NB4 (cell line): ENCODE results near the gene GALNT14.

ENCODE experiments used
- DNase-seq: peaks from one replicate; pipeline ENCODE4 v3.0.0; 2010; ENCODE audit warnings: low read depth
- H3K4me3 ChIP-seq: one replicate; pipeline ENCODE4 v1.5.1; 2011; ENCODE audit warnings: mild to moderate bottlenecking, low read depth, low read length, moderate library complexity
- MYC ChIP-seq: IDR thresholded peaks from 2 replicates; pipeline ENCODE4 v1.6.1; 2011; ENCODE audit warnings: low read depth, low read length
- POLR2A ChIP-seq: IDR thresholded peaks from 2 replicates; pipeline ENCODE4 v1.6.1; 2011; ENCODE audit warnings: mild to moderate bottlenecking; ENCODE audit not compliant: insufficient read length; ENCODE audit errors: extremely low read depth
- TF ChIP-seq, protein P1 (sequence below): IDR thresholded peaks from one replicate; pipeline ENCODE4 v1.5.1; 2012; ENCODE audit warnings: low read depth, low read length
- TF ChIP-seq, protein P2 (sequence below): IDR thresholded peaks from 2 replicates; pipeline ENCODE4 v1.6.1; 2011; ENCODE audit warnings: low read depth, low read length

Gene GALNT14

DNA sequence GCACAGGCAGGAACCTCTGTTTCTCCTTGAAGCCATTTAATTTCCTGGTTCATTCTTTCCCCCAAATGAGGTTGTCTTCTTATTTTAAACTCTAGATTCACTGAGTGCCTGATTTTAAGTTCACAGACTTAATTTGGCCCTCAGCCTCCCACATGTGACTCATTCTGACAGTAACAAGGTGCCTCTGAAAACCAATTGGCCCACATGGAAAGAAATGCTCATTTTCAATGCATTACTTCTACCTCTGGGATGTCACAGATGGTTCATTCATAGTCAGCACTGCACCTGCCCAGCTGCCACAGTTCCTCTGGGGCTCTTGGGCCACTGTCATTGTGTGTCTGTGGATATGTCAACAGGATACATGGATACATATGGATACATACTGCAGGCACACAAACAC lies 190.6 kb downstream of the GALNT14 start:
- no peak for DNase-seq
- H3K4me3 ChIP-seq = no peak overlapping the region
- no peak for TF ChIP-seq POLR2A
- TF ChIP-seq, protein P1, sequence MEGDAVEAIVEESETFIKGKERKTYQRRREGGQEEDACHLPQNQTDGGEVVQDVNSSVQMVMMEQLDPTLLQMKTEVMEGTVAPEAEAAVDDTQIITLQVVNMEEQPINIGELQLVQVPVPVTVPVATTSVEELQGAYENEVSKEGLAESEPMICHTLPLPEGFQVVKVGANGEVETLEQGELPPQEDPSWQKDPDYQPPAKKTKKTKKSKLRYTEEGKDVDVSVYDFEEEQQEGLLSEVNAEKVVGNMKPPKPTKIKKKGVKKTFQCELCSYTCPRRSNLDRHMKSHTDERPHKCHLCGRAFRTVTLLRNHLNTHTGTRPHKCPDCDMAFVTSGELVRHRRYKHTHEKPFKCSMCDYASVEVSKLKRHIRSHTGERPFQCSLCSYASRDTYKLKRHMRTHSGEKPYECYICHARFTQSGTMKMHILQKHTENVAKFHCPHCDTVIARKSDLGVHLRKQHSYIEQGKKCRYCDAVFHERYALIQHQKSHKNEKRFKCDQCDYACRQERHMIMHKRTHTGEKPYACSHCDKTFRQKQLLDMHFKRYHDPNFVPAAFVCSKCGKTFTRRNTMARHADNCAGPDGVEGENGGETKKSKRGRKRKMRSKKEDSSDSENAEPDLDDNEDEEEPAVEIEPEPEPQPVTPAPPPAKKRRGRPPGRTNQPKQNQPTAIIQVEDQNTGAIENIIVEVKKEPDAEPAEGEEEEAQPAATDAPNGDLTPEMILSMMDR = no peak

DNA sequence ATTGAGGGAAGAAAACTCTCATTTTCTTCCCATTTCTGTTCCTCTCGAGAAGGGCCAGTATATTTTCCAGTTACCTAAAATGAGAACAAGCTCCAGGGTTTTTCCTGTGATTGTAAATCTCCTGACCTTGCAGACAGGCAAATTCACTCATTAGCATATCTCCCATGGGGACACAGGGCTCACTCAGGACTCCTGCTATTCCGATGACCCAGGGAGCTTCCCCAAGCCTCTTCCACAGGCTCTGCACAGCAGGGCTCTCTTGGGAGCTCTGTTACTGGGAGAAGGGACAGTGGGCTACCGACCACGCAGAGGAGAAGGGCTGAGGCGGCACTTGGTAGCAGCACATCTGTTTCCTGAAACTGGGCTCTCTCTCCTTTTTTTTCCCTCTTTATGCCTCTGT lies 195.8 kb downstream of the GALNT14 start:
- TF ChIP-seq, protein P1 = no peak
- TF ChIP-seq POLR2A (no peak), MYC (no peak)
- TF ChIP-seq, protein P2, sequence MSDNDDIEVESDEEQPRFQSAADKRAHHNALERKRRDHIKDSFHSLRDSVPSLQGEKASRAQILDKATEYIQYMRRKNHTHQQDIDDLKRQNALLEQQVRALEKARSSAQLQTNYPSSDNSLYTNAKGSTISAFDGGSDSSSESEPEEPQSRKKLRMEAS = no peak
- DNase-seq = no peak
- H3K4me3 ChIP-seq = no peak overlapping the region

DNA sequence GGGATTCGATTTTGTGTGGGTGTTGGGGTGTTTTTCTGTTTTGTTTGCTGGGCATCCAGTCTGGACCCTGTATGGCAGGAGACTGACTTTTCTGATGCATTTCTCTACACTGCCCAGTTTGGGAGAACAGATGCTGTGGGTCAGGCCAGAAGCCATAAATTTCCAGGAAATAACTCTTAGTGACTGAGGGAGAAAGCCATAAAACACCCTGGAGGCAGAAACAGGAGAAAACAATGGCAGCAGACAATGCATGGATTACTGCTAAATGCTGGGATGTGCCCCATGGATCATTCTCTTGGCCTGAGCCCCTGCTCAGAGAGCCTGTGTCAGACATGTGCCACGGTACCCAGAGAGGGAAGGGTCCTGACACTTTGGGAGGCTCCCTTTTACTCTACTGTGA lies 197.4 kb downstream of the GALNT14 start:
- DNase-seq = no peak
- H3K4me3 ChIP-seq = no peak overlapping the region
- TF ChIP-seq, protein P1 = no peak
- TF ChIP-seq, protein P2 = no peak
- TF ChIP-seq POLR2A (no peak), MYC (no peak)

DNA sequence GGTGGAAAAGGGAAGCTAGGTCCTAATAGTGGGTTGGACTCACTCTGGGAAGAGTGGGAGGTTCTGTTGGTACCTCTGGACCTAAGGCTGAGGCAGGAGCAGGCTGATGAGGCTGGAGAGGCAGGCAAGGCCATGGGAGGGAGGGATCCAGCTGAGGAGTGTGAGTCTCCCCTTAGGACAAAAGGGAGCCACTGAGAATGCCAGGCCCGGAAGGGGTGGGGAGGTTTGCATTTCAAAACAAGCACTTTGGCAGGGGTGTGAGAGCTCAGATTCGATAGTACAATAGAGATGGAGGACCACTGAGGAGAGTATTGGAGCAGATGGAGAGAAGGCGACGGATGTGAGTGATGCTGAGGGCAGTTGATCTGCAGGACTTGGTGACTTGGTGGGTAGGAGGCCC lies 198.9 kb downstream of the GALNT14 start:
- TF ChIP-seq MYC (no peak), POLR2A (no peak)
- TF ChIP-seq, protein P2 = no peak
- TF ChIP-seq, protein P1 = no peak
- no peak overlapping the region for H3K4me3 ChIP-seq
- no peak for DNase-seq

DNA sequence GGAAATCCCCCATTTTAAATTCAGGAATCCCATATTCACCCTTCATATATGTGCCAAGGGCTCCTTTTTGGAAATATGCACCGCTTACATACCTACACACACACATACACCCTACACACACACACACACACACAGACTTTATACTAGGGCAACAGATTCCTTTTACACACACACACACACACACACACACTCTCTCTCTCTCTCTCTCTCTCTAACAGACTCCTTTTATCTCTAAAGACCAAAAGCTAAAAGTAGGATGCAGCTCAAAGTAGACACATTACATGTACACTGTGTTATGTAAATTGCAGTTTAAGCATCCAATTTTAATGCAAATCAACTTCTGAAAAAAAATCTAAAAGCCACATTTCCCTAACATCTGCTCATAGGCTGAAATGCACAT lies 200.0 kb downstream of the GALNT14 start:
- no peak overlapping the region for H3K4me3 ChIP-seq
- DNase-seq = no peak
- TF ChIP-seq MYC (no peak), POLR2A (no peak)
- TF ChIP-seq, protein P2 = no peak
- TF ChIP-seq, protein P1 = no peak

DNA sequence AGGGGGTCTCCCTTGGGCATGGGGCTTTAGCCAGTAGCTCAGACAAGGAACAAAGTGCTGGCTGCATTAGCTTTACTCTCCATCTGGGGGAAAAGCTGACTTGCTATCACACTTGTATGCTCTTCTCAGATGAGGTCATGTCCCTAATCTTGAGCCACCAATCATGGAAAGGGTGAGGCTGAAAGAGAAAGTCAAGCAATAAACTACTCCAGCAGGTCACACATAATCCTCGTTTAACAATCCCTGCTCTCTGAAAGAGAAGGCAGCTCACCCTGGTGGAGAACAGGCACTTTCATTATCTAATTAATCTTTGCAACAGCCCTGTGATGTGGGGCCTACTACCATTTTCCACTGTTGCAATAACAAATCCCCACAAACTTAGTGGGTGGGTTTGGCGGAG lies 201.3 kb downstream of the GALNT14 start:
- no peak for TF ChIP-seq MYC
- TF ChIP-seq, protein P2 = no peak
- TF ChIP-seq POLR2A = no peak
- TF ChIP-seq, protein P1 = no peak
- no peak overlapping the region for H3K4me3 ChIP-seq
- DNase-seq = no peak
